ENCODE data around the gene HNRNPC. TPM values are rescaled to one million over a fixed set of nuclear protein-coding genes. Genes with fewer than 3 reads are reported as not detected.
A peak's percentile ranks its signal among the peaks of the same experiment; 100 is the strongest.

Gene HNRNPC
- total and polyA plus RNA-seq, 2 experiments from 2014 or later: 513 to 800 TPM

DNA sequence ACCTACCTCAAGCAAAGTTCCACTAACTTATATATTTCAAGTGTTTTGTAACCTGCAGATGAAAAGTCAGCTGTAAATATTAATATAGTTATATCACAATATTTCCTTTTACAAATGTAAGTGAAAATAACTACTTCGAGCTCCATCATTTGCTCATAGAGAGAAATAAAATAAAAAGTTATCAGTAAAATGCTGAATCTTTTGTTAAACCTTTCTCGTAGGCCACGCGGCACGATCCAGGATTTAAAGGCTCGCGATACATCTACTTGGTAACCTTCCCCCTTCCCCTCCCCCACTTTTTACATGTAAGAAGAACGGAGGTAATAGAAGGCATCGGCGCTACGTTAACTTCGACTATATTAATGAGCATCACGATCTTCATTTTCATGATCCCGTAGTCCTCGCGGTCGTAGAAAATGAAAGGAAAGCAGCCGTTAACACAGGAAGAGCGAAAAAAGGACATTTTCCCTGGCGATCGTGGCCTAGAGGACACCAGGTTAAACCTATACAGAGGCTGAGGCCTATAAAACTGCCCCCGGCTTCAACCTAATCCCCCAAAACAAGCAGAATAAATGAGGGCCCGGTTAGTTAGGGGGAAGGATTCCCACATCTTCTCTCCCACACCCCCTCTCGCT is 508 bp downstream of the HNRNPC start:
- Histone ChIP-seq H3K4me1 (ENCODE audit: insufficient read depth) (peaks cover 26% of the 10 kb centered on the region), H3K4me2 (peak overlapping the region; percentile 90), H2AFZ (no peak overlapping the region), H3K9me2 (replicated peaks; ENCODE audit: insufficient read depth) (no peaks in the 10 kb centered on the region), H4K20me1 (ENCODE audit: insufficient read depth, poor library complexity, severe bottlenecking) (peaks cover 50% of the 10 kb centered on the region), H3K27ac (peak overlapping the region; percentile 91), H3K4me3 (peak overlapping the region; percentile 76), H3K36me3 (replicated peaks; ENCODE audit: insufficient read depth, low read depth) (peaks cover 4% of the 10 kb centered on the region), H3K27me3 (no peaks in the 10 kb centered on the region), H3K79me2 (peaks cover 56% of the 10 kb centered on the region), H3K9me3 (ENCODE audit: low read depth) (no peaks in the 10 kb centered on the region)
- peak; percentile 87 for DNase-seq (ENCODE audit: low spot score)
- 1% methylated on average over 24 of the region's 24 CpGs for WGBS (ENCODE audit: low lambda C conversion rate, missing lambda C conversion rate)
- TF ChIP-seq, protein P1, sequence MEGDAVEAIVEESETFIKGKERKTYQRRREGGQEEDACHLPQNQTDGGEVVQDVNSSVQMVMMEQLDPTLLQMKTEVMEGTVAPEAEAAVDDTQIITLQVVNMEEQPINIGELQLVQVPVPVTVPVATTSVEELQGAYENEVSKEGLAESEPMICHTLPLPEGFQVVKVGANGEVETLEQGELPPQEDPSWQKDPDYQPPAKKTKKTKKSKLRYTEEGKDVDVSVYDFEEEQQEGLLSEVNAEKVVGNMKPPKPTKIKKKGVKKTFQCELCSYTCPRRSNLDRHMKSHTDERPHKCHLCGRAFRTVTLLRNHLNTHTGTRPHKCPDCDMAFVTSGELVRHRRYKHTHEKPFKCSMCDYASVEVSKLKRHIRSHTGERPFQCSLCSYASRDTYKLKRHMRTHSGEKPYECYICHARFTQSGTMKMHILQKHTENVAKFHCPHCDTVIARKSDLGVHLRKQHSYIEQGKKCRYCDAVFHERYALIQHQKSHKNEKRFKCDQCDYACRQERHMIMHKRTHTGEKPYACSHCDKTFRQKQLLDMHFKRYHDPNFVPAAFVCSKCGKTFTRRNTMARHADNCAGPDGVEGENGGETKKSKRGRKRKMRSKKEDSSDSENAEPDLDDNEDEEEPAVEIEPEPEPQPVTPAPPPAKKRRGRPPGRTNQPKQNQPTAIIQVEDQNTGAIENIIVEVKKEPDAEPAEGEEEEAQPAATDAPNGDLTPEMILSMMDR (IDR thresholded peaks at IDR 0.05; ENCODE audit: poor library complexity): no peak
- no peak for TF ChIP-seq EZH2 (IDR thresholded peaks at IDR 0.05; ENCODE audit: borderline replicate concordance)
- no peak for TF ChIP-seq EZH2phosphoT487 (IDR thresholded peaks at IDR 0.05; ENCODE audit: low read depth, severe bottlenecking, unreplicated experiment)

DNA sequence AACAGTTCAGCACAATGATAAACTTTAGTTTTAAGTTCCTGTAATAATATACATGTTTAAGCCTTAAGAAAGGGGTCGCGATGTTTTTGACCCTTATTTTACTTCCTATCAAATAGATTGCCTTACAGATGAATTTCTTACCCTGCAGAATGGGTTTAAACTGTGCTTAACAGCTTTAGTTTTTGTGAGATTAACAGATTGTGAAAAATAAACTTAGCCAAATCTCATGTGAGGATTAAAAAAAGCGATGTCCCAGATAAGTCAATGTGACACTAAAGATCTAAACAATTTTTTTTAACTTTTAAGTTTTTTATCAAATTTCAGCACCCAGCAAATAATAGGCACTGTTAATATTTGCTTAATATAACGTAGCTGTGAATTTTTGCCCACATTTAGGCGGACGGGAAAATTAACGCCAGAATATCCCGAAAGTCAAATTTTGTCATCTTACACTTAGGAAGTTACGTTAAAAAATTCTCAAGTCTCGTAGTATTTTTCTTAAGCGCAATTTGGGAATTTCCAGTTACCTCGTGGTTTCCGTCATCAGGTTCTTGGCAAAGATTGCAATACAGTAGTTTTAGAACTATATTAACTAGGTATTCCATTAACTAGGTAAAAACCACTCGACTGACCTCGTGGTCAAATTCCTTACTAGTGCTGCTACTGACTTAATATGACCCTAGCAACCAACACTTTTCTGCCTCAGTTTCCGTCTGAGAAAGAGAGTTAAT is 1.2 kb downstream of the HNRNPC start:
- Histone ChIP-seq H3K4me3 (peak overlapping the region; percentile 76), H3K9me3 (ENCODE audit: low read depth) (no peaks in the 10 kb centered on the region), H3K36me3 (replicated peaks; ENCODE audit: insufficient read depth, low read depth) (peaks cover 4% of the 10 kb centered on the region), H3K9me2 (replicated peaks; ENCODE audit: insufficient read depth) (no peaks in the 10 kb centered on the region), H3K4me1 (ENCODE audit: insufficient read depth) (peaks cover 32% of the 10 kb centered on the region), H3K27me3 (no peaks in the 10 kb centered on the region), H3K27ac (peak overlapping the region; percentile 91), H2AFZ (no peak overlapping the region), H3K4me2 (peak overlapping the region; percentile 90), H4K20me1 (ENCODE audit: insufficient read depth, poor library complexity, severe bottlenecking) (peaks cover 56% of the 10 kb centered on the region), H3K79me2 (peaks cover 63% of the 10 kb centered on the region)
- DNase-seq (ENCODE audit: low spot score): peak; percentile 30
- TF ChIP-seq, protein P1 (IDR thresholded peaks at IDR 0.05; ENCODE audit: poor library complexity): no peak
- TF ChIP-seq EZH2 (IDR thresholded peaks at IDR 0.05; ENCODE audit: borderline replicate concordance): no peak
- no peak for TF ChIP-seq EZH2phosphoT487 (IDR thresholded peaks at IDR 0.05; ENCODE audit: low read depth, severe bottlenecking, unreplicated experiment)
- 1% methylated on average over 16 of the region's 16 CpGs for WGBS (ENCODE audit: low lambda C conversion rate, missing lambda C conversion rate)

DNA sequence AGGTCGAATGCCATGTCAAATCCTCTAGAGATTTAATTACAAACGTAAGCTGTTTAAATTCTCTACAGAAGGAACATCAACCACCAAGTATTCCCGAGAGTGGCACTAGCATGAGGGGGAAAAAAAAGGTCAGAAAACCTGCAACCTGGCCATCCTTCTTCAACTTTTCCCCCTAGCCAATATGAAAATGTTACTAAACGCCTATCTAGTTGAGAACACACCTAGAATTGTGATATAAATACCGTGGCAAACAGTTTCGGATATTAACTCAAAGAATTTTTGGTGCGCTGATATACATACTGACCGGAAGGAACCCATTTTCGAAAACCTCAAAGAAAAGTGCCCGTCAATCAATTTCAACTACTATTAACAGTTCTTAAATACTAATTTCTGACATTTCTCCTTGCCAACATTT is 1.8 kb downstream of the HNRNPC start:
- TF ChIP-seq EZH2phosphoT487 (IDR thresholded peaks at IDR 0.05; ENCODE audit: low read depth, severe bottlenecking, unreplicated experiment) (no peak), EZH2 (IDR thresholded peaks at IDR 0.05; ENCODE audit: borderline replicate concordance) (no peak)
- TF ChIP-seq, protein P1 (IDR thresholded peaks at IDR 0.05; ENCODE audit: poor library complexity): no peak
- DNase-seq (ENCODE audit: low spot score): no peak
- Histone ChIP-seq H3K4me1 (ENCODE audit: insufficient read depth) (peaks cover 38% of the 10 kb centered on the region), H4K20me1 (ENCODE audit: insufficient read depth, poor library complexity, severe bottlenecking) (peaks cover 63% of the 10 kb centered on the region), H3K9me3 (ENCODE audit: low read depth) (no peaks in the 10 kb centered on the region), H2AFZ (no peak overlapping the region), H3K79me2 (peaks cover 69% of the 10 kb centered on the region), H3K36me3 (replicated peaks; ENCODE audit: insufficient read depth, low read depth) (peaks cover 8% of the 10 kb centered on the region), H3K9me2 (replicated peaks; ENCODE audit: insufficient read depth) (no peaks in the 10 kb centered on the region), H3K27ac (peak overlapping the region; percentile 91), H3K4me3 (peak overlapping the region; percentile 76), H3K4me2 (peak overlapping the region; percentile 90), H3K27me3 (no peaks in the 10 kb centered on the region)
- 2% methylated on average over 10 of the region's 10 CpGs for WGBS (ENCODE audit: low lambda C conversion rate, missing lambda C conversion rate)
